GM18519 (cell line): ENCODE data around the gene SGCB.
"Not testable (repeated sequence)": the region's sequence is repeated elsewhere in the genome, so short reads cannot be mapped to it uniquely, and the experiment has no call there.

ENCODE experiments used
- ATAC-seq: cut with Tn5 transposase; IDR thresholded peaks from one replicate; pipeline ENCODE4 v1.9.1; 2021; ENCODE audit warnings: mild to moderate bottlenecking, moderate library complexity; ENCODE audit not compliant: unreplicated experiment, low FRiP score

The SGCB gene, protein sequence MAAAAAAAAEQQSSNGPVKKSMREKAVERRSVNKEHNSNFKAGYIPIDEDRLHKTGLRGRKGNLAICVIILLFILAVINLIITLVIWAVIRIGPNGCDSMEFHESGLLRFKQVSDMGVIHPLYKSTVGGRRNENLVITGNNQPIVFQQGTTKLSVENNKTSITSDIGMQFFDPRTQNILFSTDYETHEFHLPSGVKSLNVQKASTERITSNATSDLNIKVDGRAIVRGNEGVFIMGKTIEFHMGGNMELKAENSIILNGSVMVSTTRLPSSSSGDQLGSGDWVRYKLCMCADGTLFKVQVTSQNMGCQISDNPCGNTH

DNA sequence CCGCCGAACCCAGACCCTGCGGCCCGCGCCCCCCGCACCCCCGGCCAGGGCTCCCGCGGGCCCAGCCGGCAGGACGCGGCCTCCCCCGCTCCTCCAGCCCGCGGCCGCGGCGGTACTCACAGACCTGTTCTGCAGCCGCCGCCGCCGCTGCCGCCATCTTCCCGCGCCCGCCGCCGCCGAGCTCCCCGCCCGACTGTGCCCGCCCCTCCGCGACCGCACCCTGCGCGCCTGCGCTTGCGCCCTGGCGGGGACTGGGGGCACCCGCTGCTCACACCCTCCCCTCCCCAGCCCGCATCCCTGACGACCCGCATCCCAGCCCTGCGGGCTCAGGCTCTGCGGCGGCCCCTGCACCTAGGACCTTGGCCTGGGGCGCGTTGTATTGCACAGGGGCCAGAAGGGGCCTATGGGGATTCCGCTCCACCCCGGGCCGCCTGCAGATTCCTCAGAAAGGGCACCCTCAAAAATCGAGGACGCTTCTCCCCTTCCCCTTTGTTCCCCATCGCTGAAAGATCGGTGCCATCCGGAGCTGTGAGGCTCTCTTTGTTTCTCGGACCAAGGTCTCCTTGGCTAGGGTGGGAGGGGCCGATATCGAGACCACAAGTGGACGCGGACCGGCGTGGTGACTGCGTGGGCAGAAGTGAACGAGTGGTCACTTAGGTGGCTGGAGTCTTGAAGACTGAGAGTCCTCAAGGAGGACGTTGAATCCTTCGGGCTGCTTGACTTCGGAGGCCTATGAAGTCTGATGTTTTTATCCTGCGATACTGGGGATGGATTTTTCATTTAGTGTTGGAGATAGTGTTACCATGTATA lies at the start of gene SGCB:
SGCB (minus strand) TSS at position 197 of the 810 bp plus-strand sequence; CDS start at position 157, 40 bp downstream.
- ATAC-seq = peak; percentile 76

DNA sequence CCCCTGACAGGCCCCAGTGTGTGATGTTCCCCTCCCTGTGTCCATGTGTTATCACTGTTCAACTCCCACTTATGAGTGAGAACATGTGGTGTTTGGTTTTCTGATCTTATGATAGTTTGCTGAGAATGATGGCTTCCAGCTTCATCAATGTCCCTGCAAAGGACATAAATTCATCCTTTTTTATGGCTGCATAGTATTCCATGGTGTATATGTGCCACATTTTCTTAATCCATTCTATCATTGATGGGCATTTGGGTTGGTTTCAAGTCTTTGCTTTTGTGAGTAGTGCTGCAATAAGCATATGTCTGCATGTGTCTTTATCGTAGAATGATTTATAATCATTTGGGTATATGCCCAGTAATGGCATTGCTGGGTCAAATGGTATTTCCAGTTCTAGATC lies 48.3 kb upstream of the SGCB start:
- not testable (repeated sequence) for ATAC-seq

DNA sequence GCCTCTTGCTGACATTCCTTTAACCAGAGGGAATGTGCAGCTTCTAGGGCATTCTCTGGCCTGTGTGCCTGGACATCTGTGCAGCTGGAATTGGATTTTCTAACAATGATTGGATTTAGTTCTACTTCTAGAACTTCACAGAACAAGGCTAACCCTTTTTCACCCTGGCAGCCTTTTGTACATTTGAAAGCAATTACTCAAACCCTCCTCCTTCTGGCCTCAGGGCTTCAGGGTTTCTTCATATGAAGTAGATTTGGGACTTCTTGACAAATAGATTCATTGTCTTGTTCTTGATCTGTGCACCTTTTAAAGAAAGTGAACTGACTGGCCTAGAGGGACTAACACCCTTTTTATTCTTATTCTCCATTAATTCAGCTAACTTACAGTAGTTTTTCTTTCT lies 43.1 kb upstream of the SGCB start:
- no peak for ATAC-seq

DNA sequence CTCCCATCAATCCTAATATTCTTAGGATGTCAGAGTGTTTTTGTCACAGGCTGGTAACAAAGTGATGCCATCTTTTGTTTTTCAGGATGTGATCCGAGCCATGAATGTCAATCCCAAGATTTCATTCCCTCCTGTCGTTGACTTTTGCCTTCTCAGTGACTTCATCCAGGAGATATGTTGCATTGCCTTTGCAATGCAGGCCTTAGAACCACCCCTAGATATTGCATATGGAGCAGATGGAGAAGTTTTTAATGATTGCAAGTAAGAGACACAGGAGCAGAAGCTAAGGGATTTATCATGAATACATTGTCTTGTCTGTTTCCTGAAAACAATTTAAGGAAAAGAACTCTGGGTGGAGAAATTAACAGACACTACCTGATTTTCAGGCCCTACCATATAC lies 41.6 kb upstream of the SGCB start:
- ATAC-seq = no peak

DNA sequence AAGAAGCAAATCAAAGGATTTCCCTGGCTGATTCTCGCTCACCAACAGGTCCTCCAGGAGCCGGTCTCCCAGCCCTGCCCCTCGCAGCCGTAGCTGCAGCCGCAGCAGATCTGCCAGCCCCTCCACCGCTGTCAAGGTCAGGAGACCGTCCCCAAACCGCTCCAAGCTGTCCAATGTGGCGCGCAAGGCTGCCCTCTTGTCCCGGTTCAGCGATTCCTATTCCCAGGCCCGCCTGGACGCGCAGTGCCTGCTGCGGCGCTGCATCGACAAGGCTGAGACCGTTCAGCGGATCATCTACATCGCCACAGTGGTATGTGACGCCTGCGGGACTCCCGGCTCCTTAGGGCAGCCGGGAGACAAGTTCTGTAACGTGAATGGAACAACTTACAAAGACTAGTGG lies 38.6 kb upstream of the SGCB start:
- ATAC-seq = no peak

DNA sequence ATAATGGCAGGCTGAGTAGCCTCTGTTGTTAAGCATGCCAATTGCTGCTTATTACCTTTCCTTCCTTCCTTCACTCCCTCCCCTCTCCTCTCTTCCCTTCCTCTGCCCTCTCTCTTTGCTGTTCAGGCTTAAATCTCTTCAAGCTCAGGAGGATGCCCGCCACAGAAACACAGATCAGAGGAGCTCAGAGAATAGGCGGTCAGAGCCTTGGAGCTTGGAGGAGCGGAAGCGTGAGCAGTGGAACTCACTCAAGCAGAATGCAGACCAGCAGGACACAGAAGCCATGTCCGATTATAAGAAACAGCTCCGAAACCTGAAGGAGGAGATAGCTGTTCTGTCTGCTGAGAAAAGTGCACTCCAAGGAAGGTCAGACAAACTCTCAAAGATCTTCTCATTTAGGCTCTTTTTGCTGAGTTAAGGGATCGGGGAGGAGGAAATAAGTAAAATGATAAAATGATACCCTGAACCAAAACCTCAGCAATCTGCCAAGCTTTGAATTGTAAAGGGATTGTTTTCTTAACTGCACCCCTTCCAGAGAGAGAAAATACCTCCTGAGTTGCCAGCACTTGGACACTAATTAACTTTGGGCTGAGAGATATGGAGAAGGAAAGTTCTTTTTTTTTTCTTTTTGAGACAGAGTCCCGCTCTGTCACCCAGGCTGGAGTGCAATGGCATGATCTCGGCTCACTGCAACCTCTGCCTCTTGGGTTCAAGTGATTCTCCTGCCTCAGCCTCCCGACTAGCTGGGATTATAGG lies 33.9 kb upstream of the SGCB start:
- no peak for ATAC-seq

DNA sequence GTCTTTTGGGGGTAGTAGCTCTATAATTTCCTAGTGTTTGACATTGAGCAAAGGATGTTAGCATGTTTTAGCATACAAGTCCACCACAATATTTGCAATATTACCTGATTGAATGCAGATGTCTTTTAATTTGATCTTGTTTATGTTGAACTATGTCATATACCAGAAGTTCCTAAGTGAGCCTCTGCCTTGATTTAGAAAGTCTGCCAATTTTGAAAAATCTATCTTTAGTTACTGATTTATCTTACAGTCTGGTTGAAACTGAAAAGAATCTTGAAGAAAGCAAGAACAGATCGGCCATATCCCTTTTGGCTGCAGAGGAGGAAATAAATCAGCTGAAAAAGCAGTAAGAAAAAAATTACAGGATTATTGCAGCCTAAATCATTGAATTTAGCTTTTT lies 31.5 kb upstream of the SGCB start:
- ATAC-seq = no peak

DNA sequence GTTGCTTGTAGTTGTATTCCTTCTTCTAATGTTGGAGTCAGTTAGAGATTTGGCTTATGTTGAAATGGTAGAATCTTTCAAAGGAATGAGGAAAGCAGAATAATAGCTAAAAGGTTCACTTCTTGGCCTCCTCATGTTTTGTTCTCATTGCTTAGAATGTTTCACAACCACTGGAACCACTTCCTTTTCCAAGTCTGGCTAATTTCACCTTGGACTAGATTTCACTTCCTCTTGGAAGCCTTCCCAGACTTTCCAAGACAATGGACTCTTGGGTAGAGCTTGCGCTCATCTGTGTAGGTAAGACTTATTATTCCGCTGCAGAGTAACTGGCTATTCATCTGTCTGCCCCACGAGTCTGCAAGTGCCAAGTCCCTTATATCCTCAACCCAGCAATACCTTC lies 21.3 kb upstream of the SGCB start:
- ATAC-seq = no peak

DNA sequence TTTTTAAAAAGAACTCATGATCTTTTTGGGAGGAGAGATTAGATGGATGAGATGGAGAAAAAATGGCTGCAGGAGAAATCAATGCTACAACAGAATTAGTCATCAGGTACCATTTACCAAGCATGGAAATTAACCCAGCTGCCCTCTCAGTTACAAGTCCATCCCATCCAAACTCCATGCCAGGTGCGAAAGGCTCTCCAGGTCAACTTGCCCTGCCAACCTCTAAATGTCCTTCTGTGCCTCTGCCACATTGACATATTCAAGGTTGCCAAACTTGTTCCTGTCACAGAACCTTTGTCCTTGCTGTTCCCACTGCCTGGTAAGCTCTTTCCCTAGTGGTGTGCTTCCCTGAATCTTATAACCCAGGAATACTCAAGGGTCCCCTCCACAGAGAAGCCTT lies 20.2 kb upstream of the SGCB start:
- ATAC-seq = no peak

DNA sequence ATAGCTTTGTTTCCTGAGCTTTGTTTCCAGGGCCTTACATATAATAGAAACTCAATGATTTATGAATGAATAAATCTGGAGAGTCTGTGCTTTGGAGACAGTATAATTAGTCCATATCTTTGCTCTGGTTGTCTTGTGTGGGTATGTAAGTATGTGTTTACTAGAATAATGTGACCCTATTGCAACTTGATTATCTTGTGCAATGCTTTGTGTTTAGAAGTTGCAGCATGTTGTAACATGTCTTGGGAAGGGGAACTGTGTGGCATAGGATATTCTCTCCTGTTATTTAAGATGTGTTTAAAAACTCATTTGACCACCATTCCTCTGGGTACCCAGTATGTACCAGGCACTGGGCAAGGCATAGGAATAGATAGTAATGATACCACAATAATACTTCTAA lies 19.1 kb upstream of the SGCB start:
- ATAC-seq = no peak

DNA sequence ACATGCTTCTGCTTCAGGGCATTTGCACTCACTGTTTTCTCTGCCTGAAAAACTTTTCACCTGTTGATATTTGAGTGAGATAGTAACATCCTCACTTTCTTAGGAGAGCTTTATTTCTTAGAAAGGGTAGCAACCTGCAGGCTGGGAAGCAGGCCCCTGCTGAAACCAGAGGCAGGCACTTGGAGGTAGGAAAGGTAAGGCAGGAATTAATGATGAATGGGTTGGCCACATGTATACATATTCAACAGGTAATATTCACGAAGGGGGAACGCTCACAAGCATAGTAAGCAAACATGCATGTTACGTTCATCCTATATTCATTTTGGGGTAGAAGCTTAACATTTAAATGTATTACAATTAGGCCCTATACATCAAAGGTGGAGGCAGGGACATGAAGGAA lies 16.2 kb upstream of the SGCB start:
- ATAC-seq = no peak

DNA sequence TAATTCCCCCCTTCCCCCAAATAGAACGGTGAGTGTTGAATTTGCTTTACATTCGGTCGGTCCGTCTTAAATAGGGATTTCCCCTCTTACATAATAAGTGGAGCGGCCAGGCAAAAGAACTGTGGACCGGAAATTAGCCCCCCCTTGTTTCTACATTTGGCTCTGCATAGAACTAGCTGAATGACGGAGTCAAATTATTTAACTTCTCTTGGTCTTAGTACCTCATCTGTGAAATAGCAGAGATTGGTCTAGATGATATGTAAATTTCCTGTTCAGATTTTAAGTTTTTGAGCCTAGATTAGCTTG lies 14.3 kb upstream of the SGCB start:
- peak; percentile 69 for ATAC-seq

DNA sequence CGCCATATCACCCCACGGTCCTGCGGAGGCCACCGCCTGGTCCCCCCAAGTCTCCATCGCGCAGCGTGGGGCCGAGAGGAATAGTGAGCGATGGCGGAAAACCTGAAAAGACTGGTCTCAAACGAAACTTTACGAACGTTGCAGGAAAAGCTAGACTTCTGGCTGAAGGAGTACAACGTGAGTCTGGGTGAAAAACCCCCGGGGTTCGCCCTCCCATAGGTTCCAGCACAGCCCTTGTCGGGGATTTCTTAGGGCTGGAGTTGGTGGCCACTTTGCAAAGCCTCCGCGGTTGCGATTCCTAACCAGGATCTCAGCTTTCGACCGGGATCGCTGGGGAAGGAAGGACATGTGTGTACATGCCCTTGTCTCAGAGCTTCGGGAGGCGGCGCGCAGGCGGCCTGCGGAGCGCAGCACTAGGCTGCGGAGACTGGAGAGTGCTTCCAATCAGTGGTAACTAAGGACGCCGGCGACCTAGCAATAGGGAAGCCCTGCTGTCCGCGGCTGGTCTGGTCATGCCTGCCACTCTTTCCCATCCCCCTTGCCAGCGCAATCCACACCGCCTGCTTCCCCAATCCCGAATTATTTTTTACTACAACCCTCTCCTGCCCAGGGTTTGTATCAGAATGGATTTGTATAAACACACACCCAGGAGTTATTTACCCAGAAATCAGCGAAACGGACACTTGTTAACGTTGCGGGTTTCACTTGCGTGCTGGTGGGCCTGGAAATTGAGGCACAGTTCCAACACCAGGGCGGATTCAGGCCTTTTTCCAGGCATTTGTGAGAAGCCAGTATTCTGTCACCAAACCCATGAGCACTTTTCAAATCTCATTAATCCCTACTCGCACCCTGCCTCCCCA lies 13.7 kb upstream of the SGCB start:
- ATAC-seq = peak; percentile 41

DNA sequence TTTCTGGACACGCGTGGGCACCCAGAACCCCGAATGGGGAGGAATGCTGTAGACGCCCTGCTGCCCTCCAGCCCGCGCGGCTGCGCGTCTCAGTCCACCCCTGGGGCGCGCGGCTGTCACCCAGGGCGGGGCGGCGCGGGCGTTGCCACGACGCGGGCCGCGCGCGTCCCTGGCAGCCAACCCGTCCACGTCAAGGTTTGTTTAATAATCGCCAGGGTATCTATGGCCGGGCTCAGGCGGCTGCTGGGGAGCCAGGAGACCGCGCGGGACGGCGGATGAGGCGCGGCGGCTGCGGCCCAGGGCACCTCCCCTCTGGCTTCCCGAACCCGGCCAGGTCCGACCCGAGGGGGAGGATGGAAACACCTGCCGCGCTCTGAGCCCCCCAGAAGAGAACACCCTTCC lies 13.1 kb upstream of the SGCB start, which contains the start of gene SPATA18:
SPATA18 (plus strand) TSS at position 92 of the 402 bp plus-strand sequence. CDS start 401 bp downstream, outside the sequence.
- peak; percentile 35 for ATAC-seq

DNA sequence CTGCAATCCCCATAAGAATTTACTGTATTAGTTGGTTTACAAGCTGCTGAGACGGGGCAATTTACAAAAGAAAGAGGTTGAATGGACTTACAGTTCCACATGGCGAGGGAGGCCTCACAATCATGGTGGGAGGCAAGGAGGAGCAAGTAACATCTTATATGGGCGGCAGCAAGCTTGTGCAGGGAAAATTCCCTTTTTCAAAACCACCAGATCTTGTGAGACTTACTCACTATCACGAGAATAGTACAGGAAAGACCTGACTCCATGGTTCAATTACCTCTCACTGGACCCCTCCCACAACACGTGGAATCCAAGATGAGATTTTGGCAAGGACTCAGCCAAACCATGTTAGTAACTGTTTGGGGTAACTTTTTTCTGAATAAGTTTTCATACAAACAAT lies 11.2 kb upstream of the SGCB start:
- no peak for ATAC-seq

DNA sequence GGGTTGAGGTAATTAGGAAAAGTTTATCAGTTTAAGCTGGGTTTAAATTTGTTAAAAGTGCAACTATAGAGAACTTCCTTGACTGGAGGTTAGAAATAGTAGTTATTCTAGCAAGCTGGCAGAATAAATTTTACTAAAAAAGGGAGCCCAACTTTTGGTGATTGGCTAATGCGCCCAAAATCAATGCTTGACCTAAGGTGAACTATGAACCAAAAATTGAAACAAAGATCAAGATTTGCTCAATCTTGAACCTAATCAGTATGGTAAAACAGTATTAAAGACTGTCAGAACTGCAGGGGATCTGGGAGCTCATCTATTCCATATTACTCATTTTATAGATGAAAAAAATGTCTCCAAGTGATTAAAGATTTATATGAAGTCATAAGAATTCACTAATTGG lies 6.9 kb upstream of the SGCB start:
- no peak for ATAC-seq

DNA sequence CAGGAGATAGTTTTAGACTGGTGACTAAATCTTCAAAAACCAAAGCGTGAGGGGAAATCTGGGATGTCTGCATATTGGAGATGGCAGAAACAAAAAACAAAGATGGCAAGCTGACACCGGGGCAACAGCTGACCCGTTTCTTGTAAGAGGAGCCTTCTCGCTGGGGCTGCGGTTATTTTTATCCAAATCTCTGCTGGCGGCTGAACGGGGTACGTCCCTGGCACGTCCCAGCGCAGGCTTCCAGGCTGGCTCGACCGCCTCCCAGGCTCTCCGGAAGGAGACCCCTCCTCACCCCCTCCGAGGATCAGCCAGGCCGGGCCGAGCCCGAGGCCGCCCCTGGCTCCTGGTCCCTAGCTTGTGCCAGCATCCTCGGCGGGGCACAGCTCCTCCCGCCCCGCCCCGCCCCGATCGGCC lies 403 bp downstream of the SGCB start:
- peak; percentile 38 for ATAC-seq

DNA sequence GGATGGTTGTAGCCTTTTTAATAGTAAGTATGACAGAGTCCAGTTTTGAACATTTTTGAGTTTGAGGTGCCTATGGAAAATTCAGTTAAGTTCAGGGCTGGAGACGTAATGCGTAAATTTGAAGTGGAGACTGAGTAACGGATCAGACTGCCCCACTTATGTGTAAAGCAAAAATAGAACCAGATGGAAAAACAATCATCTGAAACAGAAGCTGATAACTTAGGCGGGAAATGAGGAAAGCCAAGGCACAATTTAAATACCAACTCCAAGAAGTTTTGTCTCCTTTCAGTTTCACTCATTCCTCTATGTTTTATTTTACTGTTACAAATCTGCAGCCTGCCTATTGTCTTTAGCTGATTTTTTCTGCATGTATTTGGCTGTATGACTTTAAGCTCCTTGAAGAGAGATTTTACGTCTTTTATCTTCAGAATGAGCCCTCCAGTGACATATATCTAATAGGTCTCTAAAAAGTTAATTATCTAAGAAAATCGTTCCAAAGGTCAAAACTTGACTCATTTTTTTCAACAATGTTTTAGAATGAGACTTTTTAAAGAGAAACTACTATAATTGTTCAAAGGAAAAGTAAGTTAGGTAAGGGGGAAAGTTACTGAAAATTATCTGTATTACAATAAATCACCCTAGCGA lies 1.1 kb downstream of the SGCB start:
- no peak for ATAC-seq

DNA sequence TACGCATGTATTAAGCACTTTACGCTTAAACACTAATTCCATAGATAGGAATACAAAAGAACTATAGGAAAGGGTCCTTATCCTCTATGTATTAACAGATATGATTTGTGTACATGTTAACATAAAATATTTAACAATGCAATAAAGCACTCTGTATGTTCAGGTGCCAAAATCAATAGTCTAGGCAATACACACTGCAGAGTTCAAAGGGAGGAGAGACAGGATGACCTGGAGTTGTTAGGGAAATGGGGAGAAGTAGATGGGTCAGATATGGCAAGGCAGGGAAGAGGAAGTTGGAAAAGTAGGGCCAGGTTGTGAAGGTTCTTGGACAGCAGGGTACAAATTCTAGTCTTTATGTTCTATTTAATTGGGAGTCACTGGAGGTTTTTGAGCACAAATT lies 2.9 kb downstream of the SGCB start:
- ATAC-seq = no peak

DNA sequence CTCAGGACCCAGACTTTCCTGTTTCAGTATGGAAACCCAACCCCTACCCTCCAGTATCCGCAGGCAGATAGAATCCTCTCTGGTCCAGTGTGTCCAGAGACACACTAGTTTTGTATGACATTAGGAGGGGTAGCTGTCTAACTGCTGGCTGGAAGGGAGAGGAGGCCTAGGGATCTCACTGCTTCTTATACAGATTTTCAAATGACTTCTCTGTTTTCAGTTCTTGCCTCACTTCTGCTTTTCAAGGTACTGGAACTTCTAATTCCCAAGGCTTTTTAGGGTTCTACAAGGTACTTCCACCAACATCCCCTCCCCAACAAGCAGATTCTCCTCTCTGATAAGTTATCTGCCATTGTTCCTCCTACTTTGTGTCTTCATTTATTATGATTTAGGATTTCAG lies 6.1 kb downstream of the SGCB start:
- no peak for ATAC-seq
